Frontal cortex (tissue), 4 donors: ENCODE data around the gene GABRR1. TPM values are rescaled to one million over a fixed set of nuclear protein-coding genes. Genes with fewer than 3 reads are reported as not detected.

ENCODE experiments used
- DNase-seq, 2 donors: peaks; one replicate each; pipeline ENCODE4 v3.0.0; 2012; ENCODE audit warnings: low spot score in 2 of 2
- FAIRE-seq: peaks from 2 replicates; lab custom pipeline; 2012; peaks lifted over from hg19 to GRCh38; lab: Jason Lieb, UNC
- total RNA-seq: library from RNA; depleted of rRNA; stranded (reverse); fragments of >200 nt; gene quantifications from one replicate; pipeline ENCODE4 v1.2.3, GENCODE V29; 2014
- donor health status: control.
- donor health status: control.
- donor health status: control.

GABRR1 gene
- total RNA-seq, 1 donor from 2014 or later, result not detected

DNA sequence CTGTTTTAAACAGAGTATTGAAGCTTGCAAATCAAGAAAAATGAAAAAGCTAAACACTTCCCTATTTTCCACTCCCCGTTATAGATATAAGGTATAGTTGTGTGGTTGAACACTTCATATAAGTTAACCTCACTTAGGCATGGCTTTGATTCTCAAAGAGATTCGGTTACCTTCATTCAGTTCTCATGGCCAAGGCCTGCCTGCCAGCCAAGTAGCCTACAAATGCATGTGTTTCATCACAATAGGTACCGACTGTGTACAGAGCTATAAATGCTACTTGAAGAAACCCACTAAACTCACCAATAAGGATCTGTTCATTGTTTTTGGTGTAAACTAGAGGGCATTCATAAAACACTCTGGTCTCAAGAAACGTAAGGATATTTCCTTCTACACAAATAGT is 43.5 kb downstream of the GABRR1 start:
- no peak for DNase-seq
- no peak for FAIRE-seq

DNA sequence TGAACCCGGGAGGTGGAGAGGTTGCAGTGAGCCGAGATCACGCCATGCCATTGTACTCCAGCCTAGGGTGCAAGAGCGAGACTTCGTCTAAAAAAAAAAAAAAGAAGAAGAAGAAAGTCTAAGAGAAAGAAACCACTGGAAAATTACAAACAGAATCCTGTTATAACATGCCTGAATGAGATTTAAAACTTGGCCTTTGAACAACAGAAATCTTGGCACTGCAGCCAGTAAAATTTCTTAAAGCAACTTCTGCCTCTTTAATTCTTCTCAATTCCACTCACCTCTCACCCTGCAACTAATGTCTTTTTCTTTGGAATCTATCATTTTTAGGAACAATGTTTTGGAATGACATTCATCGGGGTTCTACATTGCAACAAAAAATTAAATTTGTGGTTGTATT is 45.0 kb downstream of the GABRR1 start:
- FAIRE-seq (no peak), DNase-seq (no peak)

DNA sequence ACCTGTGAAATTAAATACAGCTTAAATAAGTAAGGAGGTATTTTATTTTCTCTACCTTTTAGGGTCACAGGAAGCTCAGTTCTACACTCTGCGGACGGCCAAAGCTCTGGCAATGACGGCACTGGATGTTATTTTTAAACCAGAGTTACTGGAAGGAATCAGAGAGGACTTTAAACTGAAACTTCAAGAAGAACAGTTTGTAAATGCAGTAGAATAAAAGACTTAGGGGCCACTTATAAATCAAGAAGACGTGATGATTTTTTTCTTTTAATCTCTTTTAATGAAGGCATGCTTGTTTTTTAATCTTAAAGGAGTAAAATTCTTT is 55.1 kb downstream of the GABRR1 start:
- no peak for DNase-seq
- FAIRE-seq, result no peak

DNA sequence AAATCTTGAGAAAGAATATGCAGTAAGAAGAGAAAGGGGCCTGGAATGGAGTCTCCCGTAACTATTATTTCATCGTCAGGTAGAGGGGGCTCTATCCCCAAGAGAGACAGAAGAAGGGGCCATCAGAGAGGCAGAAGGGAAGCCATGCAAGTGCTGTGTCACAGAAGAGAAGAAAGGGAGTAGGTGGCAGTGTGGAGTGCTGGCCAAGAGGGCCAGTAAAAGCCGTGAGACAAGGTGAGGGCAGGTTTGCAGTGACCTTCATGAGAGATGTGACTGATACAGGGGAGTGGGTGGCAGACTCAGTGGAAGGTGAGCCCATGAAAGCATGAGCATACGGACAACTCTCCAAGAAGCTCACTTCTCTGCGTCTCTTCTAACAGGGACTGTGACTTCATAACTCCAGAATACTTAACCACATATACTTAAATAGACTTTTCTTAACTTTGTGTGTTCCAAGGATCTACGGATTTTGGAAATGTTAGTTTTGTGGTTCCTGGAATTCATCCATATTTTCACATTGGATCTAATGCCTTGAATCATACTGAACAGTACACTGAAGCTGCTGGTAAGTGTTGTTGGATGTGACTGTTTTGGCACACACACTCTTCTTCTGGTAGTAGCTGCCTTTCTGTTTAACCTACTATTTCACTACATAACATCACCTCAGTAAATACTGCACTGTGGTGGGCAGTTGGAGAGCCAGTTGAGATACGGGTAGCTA is 55.7 kb downstream of the GABRR1 start:
- FAIRE-seq, result no peak
- no peak for DNase-seq

DNA sequence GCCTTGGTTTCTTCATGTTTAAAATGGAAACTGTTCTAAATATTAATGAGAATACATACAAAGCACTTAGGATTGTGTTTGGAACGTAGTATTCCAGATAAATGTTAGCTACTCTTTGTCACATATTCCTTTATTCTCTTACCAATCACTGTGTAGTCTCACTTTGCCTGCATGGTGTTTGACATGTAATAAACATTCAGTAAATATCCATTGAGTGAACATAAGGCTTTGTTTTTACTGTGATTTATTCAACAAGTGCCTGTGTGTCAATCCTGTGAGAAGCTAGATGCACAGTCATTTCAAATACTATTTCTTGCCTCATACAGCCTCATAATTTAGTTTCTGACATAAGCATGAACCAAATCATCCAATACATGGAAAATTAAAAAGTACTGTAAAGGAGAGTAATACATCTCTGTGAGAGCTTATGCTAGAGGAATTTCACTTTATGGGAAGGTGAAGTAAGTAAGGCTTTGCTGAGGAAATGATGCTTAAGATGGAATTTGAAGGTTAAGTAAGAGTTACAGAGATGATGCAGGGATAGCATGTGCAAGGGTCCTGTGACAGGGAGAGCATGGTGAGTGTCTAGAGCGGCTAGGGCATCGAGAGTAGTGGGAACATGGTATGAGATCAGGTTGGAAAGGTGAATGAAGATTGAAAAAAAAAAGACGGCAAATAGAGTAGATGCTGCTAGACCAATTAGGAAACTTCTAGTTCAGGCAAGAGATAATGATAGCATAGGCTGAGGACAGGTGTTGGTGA is 56.6 kb downstream of the GABRR1 start:
- DNase-seq (no peak), FAIRE-seq (no peak)

DNA sequence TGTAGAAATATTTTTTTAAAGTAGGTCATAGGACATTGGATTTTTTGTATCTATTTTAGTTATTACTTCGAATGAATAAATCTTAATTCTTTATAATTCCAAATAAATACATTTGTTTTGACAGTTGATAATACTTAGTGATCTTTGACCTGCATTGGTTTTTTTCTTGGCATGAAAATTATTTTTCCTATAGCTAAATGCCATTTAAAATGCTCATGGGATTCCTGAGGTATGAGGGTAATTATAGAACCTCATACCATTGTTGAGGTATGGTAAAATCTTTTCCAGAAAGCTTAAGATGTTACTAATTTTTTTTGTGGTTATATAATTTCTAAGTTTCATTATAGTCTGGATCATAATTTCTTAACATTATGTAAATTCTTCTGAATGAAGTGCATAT is 63.0 kb downstream of the GABRR1 start:
- FAIRE-seq, result peak; percentile 24

DNA sequence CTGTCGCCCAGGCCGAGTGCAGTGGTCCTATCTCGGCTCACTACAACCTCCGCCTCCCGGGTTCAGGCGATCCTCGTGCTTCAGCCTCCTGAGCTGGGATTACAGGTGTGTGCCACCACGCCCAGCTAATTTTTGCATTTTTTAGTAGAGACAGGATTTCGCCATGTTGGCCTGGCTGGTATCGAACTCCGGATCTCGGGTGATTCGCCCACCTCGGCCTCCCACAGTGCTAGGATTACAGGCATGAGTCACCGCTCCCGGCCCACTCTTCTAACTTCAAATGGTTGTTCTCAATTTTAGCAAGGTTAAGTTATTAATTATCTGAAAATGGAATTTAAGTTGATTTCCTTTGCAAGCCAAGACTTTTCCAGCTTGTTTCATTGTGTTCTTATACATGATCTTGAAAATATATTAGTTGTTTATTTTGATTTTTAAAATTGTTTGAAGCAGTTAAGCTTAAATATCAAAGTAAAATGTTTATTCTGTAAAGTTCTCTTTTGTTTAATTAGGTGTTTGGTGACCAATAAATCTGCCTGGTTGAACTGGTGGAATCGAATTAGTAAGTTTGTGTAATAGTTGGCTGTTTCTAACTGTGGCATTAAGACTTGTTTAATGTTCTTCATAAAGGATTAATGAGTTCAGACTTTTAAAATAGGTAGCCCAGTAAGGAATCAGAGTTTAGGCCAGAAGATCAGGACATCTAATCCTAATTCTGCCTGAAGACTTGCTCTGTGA is 69.0 kb downstream of the GABRR1 start:
- FAIRE-seq (no peak), DNase-seq (no peak)

More for the DNA sequence above, 63.0 kb downstream of the GABRR1 start:
- DNase-seq, result no peak

DNA sequence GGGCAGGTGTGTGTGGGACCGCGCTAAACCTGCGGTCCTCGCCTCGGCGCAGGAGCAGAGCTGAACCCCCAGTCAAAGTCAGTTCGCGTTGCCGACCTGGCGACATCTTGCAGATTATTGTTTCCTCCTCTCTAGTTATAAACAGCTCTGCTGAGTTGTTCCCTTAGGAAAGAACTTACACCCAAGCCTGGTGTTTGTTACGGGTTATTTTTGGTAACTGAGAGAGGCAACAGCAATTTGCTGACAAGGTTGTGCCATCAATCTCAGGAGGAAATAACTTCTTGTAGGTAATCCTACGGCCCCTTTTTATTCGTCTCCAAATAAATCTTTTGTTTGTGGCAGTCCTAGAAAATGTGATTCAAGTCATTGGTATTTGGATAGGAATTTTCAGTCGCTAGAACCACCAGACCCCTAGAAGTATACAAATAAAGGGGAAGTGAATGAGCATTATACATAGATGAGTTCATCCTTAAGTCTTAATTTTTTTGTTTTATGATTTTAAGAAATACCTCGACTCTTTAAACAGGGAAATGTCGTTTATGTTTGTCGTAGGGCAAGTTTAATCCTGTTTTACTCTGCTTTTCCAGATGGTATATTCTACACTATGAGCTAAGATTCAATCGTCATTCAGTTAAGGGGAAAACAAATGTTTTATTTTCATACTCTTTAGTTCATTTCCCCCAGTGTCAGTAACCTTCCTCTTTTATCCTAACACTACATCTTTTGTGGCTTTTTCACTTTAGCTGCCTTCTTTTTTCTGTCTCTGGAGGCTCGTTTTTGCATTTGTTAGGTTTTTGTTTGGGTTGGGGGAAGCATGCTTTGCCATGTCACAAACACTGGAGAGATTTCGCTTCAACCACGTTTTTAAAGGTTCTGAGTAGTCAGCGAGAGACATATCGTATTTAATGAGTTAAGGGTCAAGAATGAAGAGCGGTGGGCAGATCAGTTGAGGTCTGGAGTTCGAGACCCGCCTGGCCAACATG is 70.1 kb downstream of the GABRR1 start:
- no peak for FAIRE-seq
- peak in 1 of 2 donors; percentile 28 for DNase-seq

DNA sequence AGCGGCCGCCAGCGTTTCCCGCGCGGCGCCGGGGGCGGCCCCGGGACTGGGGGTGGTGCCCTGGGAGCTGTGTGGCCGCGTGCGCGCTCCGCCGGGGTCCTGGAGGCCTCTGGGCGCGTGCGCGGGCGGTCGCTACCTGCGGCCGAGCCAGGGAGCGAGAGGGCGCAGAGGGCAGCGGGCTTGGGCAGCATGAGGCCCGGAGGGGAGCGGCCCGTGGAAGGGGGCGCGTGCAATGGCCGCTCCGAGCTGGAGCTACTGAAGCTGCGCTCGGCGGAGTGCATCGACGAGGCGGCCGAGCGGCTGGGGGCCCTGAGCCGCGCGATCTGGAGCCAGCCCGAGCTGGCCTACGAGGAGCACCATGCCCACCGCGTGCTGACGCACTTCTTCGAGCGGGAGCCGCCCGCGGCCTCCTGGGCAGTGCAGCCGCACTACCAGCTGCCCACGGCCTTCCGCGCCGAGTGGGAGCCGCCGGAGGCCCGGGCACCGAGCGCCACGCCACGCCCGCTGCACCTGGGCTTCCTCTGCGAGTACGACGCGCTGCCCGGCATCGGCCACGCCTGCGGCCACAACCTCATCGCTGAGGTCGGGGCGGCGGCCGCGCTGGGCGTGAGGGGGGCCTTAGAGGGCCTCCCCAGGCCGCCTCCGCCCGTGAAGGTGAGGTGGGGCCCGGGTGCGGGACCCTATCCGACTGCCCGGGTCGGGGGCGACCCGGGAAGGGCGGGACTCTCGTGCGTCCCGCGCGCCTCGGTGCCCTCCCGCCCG is 71.0 kb downstream of the GABRR1 start, which contains the start of gene PM20D2:
Gene PM20D2 (plus strand): TSS at position 100 of the 762 bp plus-strand sequence. CDS start 90 bp downstream, at position 190.
- FAIRE-seq (no peak), DNase-seq (peak; percentile 74 to 76)

DNA sequence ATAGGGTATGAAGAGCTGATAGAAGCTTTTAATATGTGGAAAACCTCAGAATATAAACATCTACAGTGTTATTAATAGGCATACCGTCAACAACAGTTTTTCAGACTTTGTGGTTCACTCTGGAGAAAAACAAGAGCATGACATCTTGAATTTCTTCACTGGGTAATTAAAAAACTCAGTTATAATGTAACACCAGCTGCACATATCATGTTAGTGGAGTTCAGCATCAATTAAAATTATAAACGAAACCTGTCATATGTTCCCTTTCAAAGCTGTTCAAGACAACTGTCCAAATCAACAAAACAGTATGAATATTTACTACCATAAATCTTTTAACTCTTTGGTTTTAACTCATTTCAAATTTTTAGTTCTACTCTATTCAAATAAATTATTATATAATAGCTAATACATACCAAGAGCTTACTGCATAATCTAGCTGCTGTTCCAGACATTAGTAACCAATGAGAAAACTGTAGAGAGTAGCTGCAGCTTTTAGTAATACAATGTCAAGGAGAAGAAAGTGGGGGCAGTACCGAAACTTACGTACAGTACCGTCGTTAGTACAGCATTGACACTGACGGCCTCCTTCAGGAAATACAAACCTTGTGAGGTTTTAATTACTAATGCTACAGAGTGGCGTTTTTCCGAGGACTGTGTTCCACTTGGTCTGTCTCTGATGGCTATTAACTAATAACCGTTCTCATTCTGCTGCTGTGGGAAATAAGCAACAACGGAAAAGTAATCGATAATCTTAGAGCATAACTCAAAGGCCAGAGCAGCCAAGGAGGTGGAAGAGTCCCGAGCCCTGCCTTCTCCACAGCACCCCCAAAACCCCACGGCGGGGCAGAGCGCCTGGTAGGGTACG is 71.8 kb downstream of the GABRR1 start:
- DNase-seq (peak; percentile 30 to 35), FAIRE-seq (no peak)

DNA sequence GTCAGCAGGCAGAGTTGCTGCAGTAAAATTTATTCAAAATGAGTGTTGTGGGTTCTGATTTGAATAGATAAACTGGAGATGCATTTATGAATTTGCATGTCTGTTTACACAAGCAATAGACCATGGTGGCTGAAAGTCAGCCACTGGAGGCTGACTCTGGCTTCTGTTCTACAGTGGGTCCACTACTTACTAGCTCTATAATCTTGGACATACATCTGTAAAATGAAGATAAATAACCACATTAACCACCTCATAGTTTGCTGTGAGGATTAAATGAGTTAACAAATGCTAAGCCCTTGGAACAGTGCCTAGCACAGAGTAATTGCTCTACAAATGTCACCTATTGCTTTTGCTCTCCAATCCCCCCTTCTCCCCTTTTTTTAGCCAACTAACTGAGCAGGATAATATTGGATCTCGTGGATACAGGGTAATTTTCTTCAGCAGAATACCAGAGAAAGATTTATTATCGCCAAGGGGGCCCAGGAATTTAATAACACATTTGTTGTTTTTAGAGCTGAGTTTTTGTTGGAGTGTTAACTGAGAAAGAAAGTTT is 72.7 kb downstream of the GABRR1 start:
- DNase-seq (no peak), FAIRE-seq (no peak)

DNA sequence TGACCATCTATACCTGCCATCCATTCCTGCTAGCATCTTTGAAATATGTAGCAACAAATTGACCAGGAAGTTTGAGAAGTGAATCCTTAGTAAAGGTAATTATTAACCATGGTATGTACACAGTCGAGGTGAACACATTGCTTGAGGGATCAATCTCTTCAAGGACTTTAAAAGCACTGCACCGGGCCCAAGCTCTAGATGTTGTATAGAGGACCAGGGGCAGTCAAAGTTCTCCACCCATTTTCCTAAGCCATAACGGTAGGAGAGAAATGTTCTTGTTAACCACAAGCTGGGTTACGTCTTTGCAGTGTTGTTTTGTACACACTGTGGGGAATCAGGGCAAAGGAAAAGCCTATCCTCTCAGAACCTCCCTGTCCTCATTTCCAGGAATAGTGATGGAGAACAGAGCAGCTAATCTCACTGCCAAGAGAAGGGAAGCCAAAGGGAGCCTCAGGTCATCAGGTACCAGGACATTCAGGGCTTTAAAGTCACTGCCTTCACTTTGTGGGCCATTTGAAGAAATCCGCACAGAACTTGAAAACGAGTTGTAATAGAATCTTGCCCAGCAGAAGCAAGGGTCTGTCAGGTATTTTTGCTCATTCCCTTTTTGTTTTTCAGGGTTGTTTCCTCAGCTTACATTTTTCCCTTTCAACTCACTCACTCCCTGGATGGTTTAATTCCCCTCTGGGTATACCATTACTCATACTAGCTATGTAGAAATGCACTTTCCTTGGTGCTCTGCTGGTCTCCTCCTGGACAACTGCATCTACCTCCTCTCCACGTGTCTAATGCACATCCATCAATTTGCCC is 76.6 kb downstream of the GABRR1 start:
- no peak for DNase-seq
- no peak for FAIRE-seq

DNA sequence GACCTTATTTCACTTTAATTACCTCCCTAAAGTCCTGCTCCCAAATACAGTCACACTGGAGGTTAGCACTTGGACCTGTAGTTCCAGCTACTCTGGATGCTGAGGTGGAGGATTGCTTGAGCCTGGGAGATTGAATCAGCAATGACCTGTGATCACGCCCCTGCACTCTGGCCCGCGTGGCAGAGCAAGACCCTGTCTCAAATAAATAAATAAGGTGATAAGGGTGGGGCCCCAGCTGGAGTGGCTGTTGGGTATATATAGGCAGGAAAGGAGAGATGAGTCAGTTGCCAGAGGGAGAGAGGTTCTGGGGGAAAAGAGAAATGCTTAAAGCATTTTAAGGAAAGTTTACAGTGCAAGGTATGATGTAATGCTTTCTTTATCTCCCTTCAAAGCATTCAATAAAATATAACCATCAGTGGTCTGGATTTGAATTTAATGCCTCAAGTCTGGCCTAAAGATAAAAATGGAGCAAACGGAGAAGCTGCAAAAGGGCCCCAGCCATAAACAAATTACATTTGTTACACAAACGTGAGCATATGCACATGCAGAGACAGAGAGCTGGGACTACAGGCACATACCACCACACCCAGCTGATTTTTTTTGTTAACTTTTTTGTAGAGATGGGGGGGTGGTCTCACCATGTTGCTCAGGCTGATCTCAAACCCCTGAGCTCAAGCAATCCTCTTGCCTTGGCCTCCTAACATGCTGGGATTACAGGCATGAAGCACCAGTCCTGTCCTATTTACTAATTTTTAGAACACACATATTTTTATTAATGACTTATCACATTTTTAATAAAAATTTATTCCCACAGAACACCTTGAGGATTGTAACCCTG is 77.4 kb downstream of the GABRR1 start:
- FAIRE-seq (no peak), DNase-seq (no peak)

DNA sequence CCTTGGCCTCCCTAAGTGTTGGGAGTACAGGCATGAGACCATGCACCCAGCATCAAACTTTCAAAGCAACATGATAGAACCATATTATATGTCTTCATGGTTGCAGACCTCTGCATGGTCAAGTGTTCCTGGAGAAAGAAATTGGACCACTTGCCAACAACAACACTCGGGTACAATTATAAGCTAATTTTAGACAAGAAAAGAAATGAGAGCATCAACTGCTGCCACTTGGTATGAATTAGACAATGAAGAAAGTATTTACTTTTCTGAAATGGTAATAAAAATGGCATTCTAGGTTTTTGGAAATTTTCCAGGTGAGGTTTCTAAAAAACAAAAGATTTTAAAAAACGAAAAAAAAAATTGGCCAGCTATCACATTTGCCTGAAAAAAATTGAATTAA is 79.0 kb downstream of the GABRR1 start:
- no peak for DNase-seq
- no peak for FAIRE-seq

DNA sequence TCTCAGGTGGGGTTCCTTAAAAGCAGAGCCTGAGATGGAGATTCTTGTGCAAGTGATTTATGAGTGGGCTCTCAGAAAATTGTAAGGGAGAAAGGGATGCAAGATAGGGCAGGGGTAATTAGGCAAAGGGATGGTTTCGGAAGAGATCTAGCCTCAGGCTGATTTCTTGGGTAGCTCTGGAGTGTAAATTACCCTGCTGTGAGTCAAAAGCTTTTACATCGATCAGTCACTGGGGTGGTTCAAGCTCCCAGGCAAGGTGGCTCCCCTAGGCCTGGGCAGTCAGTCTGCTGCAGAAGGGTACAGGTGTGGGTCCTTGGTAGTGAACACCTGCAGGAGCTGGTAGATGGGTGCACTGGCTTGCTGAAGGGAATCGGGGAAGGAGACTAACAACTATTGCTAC is 82.4 kb downstream of the GABRR1 start:
- FAIRE-seq (no peak), DNase-seq (no peak)

DNA sequence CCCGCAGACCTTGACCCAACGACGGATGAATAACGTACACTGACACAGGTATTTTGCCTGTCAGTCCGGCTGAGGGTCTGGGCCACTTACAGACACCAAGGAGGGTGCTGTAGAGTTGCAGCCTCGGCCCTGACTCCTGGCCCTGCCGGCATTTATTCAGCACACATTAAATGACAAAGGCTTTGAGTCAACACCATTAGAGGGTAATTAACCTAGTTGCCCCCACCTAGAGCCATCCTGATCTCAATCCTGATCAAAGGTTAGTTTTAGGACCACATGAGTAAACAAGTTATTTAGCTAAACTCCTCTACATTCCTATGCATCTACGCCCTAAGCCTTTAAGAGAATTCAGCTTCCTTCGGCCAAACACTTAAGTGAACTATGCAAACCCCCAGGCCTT is 83.2 kb downstream of the GABRR1 start:
- DNase-seq (no peak), FAIRE-seq (no peak)
